Endodermal cell (in vitro differentiated cells): ENCODE data around the gene SPATA32. TPM values are rescaled to one million over a fixed set of nuclear protein-coding genes. Genes with fewer than 3 reads are reported as not detected.

Experiments used
- DNase-seq: peaks from one replicate; pipeline ENCODE4 v3.0.0-alpha.2; 2017
- H3K27ac ChIP-seq: 2 replicates; pipeline ENCODE4 v1.5.1; 2013; ENCODE audit warnings: mild to moderate bottlenecking, low read depth, low read length, moderate library complexity
- H3K27me3 ChIP-seq: 2 replicates; pipeline ENCODE4 v1.6.1; 2013; ENCODE audit warnings: mild to moderate bottlenecking, low read length, moderate library complexity; ENCODE audit not compliant: insufficient read depth, control insufficient read depth, poor library complexity, severe bottlenecking
- H3K36me3 ChIP-seq: 2 replicates; pipeline ENCODE4 v1.7.0; 2013; ENCODE audit warnings: mild to moderate bottlenecking, low read length, moderate library complexity; ENCODE audit not compliant: control insufficient read depth, insufficient read depth
- H3K4me1 ChIP-seq: one replicate; pipeline ENCODE4 v1.7.0; 2013; ENCODE audit warnings: low read length; ENCODE audit not compliant: control insufficient read depth, insufficient read depth
- H3K4me3 ChIP-seq: 2 replicates; pipeline ENCODE4 v1.5.1; 2013; ENCODE audit warnings: mild to moderate bottlenecking, low read length, moderate library complexity
- H3K9ac ChIP-seq: 2 replicates; pipeline ENCODE4 v1.6.1; 2013; ENCODE audit warnings: mild to moderate bottlenecking, low read length, moderate library complexity; ENCODE audit not compliant: poor library complexity, severe bottlenecking; ENCODE audit errors: extremely low read depth
- H3K9me3 ChIP-seq: 2 replicates; pipeline ENCODE4 v1.6.1; 2013; ENCODE audit warnings: mild to moderate bottlenecking, low read length, moderate library complexity; ENCODE audit not compliant: control insufficient read depth
- H3K27ac Mint-ChIP-seq: 2 replicates; pipeline ENCODE4 v1.8.0; 2020; ENCODE audit warnings: mixed read lengths
- H3K27me3 Mint-ChIP-seq: 2 replicates; pipeline ENCODE4 v1.8.0; 2021; ENCODE audit warnings: mild to moderate bottlenecking, mixed read lengths; ENCODE audit not compliant: insufficient read depth
- H3K36me3 Mint-ChIP-seq: 2 replicates; pipeline ENCODE4 v1.8.0; 2020; ENCODE audit warnings: low read depth, mixed read lengths
- H3K4me1 Mint-ChIP-seq: 2 replicates; pipeline ENCODE4 v1.8.0; 2020; ENCODE audit warnings: mixed read lengths
- H3K4me3 Mint-ChIP-seq: 2 replicates; pipeline ENCODE4 v1.8.0; 2020; ENCODE audit warnings: mild to moderate bottlenecking, moderate library complexity, mixed read lengths
- H3K9me3 Mint-ChIP-seq: 2 replicates; pipeline ENCODE4 v1.8.0; 2020; ENCODE audit warnings: mild to moderate bottlenecking, mixed read lengths
- CTCF ChIP-seq: fragments of 200-600 bp; sonication (generic); conservative IDR thresholded peaks from 2 replicates; pipeline ENCODE4 v1.5.0; 2021; ENCODE audit warnings: antibody characterized with exemption, mild to moderate bottlenecking
- WGBS, 2 experiments: methylation state at CpG; one replicate each; pipeline versions ENCODE4 v1.1.5 to v1.1.7; 2013; ENCODE audit warnings: missing lambda C conversion rate in 2 of 2, mixed read lengths in 1 of 2; ENCODE audit not compliant: insufficient coverage in 1 of 2, insufficient read length in 1 of 2; 5-methylcytosine and 5-hydroxymethylcytosine counted together
- total RNA-seq, 2 donors: library from RNA; stranded (reverse); fragmentation: NEBNext Ultra II Directional in 1 of 2; extraction: Animal tissue kit (Norgen Biotek cat#: 25700) in 1 of 2; gene quantifications; 2 replicates in 1 of 2; 3 replicates in 1 of 2; pipeline ENCODE4 v1.2.1, GENCODE V29; 2021

SPATA32 gene
- total RNA-seq, 2 donors from 2014 or later: 0.18 TPM; not detected in 1

- H3K4me3 Mint-ChIP-seq: no peak overlapping the region
- no peaks in the 10 kb centered on the region for H3K4me1 ChIP-seq
- 88 to 91% methylated on average over 3 to 12 of the region's 12 CpGs for WGBS, 2 experiments
- H3K4me1 Mint-ChIP-seq: peaks cover 7% of the 10 kb centered on the region
- no peaks in the 10 kb centered on the region for H3K36me3 Mint-ChIP-seq
- no peak overlapping the region for H3K27ac ChIP-seq
- TF ChIP-seq CTCF: peak; percentile 54
- no peaks in the 10 kb centered on the region for H3K9me3 Mint-ChIP-seq
- no peak overlapping the region for H3K9ac ChIP-seq
- no peak overlapping the region for H3K4me3 ChIP-seq
- no peak overlapping the region for H3K27ac Mint-ChIP-seq
- H3K36me3 ChIP-seq: no peaks in the 10 kb centered on the region
- peaks cover 66% of the 10 kb centered on the region for H3K27me3 Mint-ChIP-seq
- no peaks in the 10 kb centered on the region for H3K9me3 ChIP-seq
- peaks cover 54% of the 10 kb centered on the region for H3K27me3 ChIP-seq
- DNase-seq: no peak
Measured at GRCh38 chr17:45223539-45224528, 38.1 kb downstream of the SPATA32 start.

- no peak overlapping the region for H3K27ac Mint-ChIP-seq
- H3K4me1 Mint-ChIP-seq: peaks cover 4% of the 10 kb centered on the region
- Histone ChIP-seq H3K27ac (no peak overlapping the region), H3K27me3 (peaks cover 54% of the 10 kb centered on the region), H3K9ac (no peak overlapping the region), H3K4me3 (no peak overlapping the region), H3K36me3 (no peaks in the 10 kb centered on the region), H3K9me3 (no peaks in the 10 kb centered on the region), H3K4me1 (no peaks in the 10 kb centered on the region)
- H3K4me3 Mint-ChIP-seq: peak overlapping the region; percentile 56
- DNase-seq: no peak
- 66 to 67% methylated on average over 8 of the region's 8 CpGs for WGBS, 2 experiments
- no peaks in the 10 kb centered on the region for H3K9me3 Mint-ChIP-seq
- no peak for TF ChIP-seq CTCF
- H3K27me3 Mint-ChIP-seq: peaks cover 70% of the 10 kb centered on the region
- H3K36me3 Mint-ChIP-seq: no peaks in the 10 kb centered on the region
Measured at GRCh38 chr17:45222996-45223538, 38.8 kb downstream of the SPATA32 start.

- H3K4me1 ChIP-seq: no peaks in the 10 kb centered on the region
- no peak overlapping the region for H3K9ac ChIP-seq
- no peaks in the 10 kb centered on the region for H3K36me3 Mint-ChIP-seq
- peaks cover 75% of the 10 kb centered on the region for H3K27me3 Mint-ChIP-seq
- 5 to 9% methylated on average over 4 to 33 of the region's 33 CpGs for WGBS, 2 experiments
- H3K27ac Mint-ChIP-seq: no peak overlapping the region
- no peak overlapping the region for H3K27ac ChIP-seq
- H3K4me1 Mint-ChIP-seq: peaks cover 4% of the 10 kb centered on the region
- TF ChIP-seq CTCF: no peak
- DNase-seq: peak; percentile 90
- H3K9me3 ChIP-seq: no peaks in the 10 kb centered on the region
- H3K4me3 ChIP-seq: peak overlapping the region; percentile 27
- peaks cover 59% of the 10 kb centered on the region for H3K27me3 ChIP-seq
- peak overlapping the region; percentile 56 for H3K4me3 Mint-ChIP-seq
- no peaks in the 10 kb centered on the region for H3K9me3 Mint-ChIP-seq
- no peaks in the 10 kb centered on the region for H3K36me3 ChIP-seq
Measured at GRCh38 chr17:45222289-45222995, 39.5 kb downstream of the SPATA32 start.
